MCF 10A (cell line): ENCODE results near the gene ARHGEF11. TPM values are rescaled to one million over a fixed set of nuclear protein-coding genes. Genes with fewer than 3 reads are reported as not detected.

Experiments
- BruUV-seq: library from RNA; stranded (reverse); fragments of 400-500 nt; replicated peaks from 2 replicates; lab custom pipeline; 2021; lab: Mats Ljungman, UMichigan
- CTCF ChIA-PET: fragments of 300-600 bp; sonication (Branson Sonifier 250); formaldehyde crosslinking; extraction: SDS; loops from one replicate; lab custom pipeline; 2021; ENCODE audit warnings: antibody characterized with exemption, inconsistent platforms; lab: Yijun Ruan, JAX
- POLR2A ChIA-PET: fragments of 300-600, 350-650 bp; sonication (Branson Sonifier 250); formaldehyde crosslinking; extraction: SDS; loops from one replicate; lab custom pipeline; 2020; ENCODE audit warnings: antibody characterized with exemption, inconsistent platforms; lab: Yijun Ruan, JAX
- DNase-seq: peaks from one replicate; pipeline ENCODE4 v3.0.0-alpha.2; 2018; ENCODE audit not compliant: unreplicated experiment
- H3K27ac Mint-ChIP-seq: one replicate; pipeline ENCODE4 v1.8.0; 2022; ENCODE audit warnings: mild to moderate bottlenecking, low read depth, mixed read lengths; ENCODE audit not compliant: unreplicated experiment
- H3K27me3 Mint-ChIP-seq: one replicate; pipeline ENCODE4 v1.8.0; 2022; ENCODE audit warnings: mixed read lengths; ENCODE audit not compliant: insufficient read depth, unreplicated experiment
- H3K36me3 Mint-ChIP-seq: one replicate; pipeline ENCODE4 v1.8.0; 2022; ENCODE audit warnings: mild to moderate bottlenecking, moderate library complexity, mixed read lengths; ENCODE audit not compliant: insufficient read depth, unreplicated experiment
- H3K4me1 Mint-ChIP-seq: one replicate; pipeline ENCODE4 v1.8.0; 2022; ENCODE audit warnings: mixed read lengths; ENCODE audit not compliant: insufficient read depth, unreplicated experiment
- H3K4me3 Mint-ChIP-seq: one replicate; pipeline ENCODE4 v1.8.0; 2022; ENCODE audit warnings: mild to moderate bottlenecking, moderate library complexity, mixed read lengths; ENCODE audit not compliant: unreplicated experiment
- H3K9me3 Mint-ChIP-seq: one replicate; pipeline ENCODE4 v1.8.0; 2022; ENCODE audit warnings: mixed read lengths; ENCODE audit not compliant: unreplicated experiment
- CTCF ChIP-seq: fragments of 200-600 bp; IDR thresholded peaks from one replicate; pipeline ENCODE4 v1.8.0; 2022; ENCODE audit warnings: antibody characterized with exemption, mild to moderate bottlenecking; ENCODE audit not compliant: unreplicated experiment
- intact Hi-C: fragments of 100-400 bp; cut with micrococcal nuclease; formaldehyde crosslinking; loops from 2 replicates; pipeline ENCODE4 v1.14.1; 2022
- total RNA-seq: library from RNA; stranded (reverse); gene quantifications from 2 replicates; pipeline ENCODE4 v1.2.3, GENCODE V29; 2022

The ARHGEF11 gene
- total RNA-seq, 1 experiment from 2014 or later = 34.5 TPM

GRCh38 chr1:156931974-156932710 is 113.4 kb downstream of the ARHGEF11 start:
- Mint-ChIP-seq H3K27me3 (peaks cover 42% of the 10 kb centered on the region), H3K9me3 (no peaks in the 10 kb centered on the region), H3K4me1 (peaks cover 10% of the 10 kb centered on the region), H3K27ac (no peak overlapping the region), H3K36me3 (peaks cover 16% of the 10 kb centered on the region), H3K4me3 (no peak overlapping the region)
- intact Hi-C loops = no loop called here
- BruUV-seq = no TSS peak
- ChIA-PET CTCF (interaction anchor here (0.7 to 13.9 kb wide), 9 partner anchors 9 to 242 kb away, joined by 3 to 363 read pairs (median 4); partner anchors contain the start of gene PEAR1), POLR2A (interaction anchor here (0.6 to 2.0 kb wide), 4 partner anchors 9 to 148 kb away, joined by 3 to 4 read pairs (median 3); no protein-coding TSS in a partner anchor)
- no peak for TF ChIP-seq CTCF
- no peak for DNase-seq

GRCh38 chr1:156931211-156931952 is 114.2 kb downstream of the ARHGEF11 start:
- Mint-ChIP-seq H3K4me3 (no peak overlapping the region), H3K4me1 (peaks cover 15% of the 10 kb centered on the region), H3K27me3 (peaks cover 42% of the 10 kb centered on the region), H3K36me3 (peaks cover 16% of the 10 kb centered on the region), H3K9me3 (no peaks in the 10 kb centered on the region), H3K27ac (no peak overlapping the region)
- POLR2A ChIA-PET = interaction anchor here (0.6 to 1.1 kb wide), 3 partner anchors 9 to 147 kb away, joined by 3 read pairs; no protein-coding TSS in a partner anchor
- BruUV-seq = no TSS peak
- intact Hi-C loops = no loop called here
- no peak for DNase-seq
- CTCF ChIA-PET = interaction anchor here (0.7 to 13.9 kb wide), 7 partner anchors 10 to 242 kb away, joined by 3 to 363 read pairs (median 3); partner anchors contain the start of gene PEAR1
- no peak for TF ChIP-seq CTCF

GRCh38 chr1:156930483-156930882 is 115.1 kb downstream of the ARHGEF11 start:
- Mint-ChIP-seq H3K4me1 (peaks cover 23% of the 10 kb centered on the region), H3K4me3 (no peak overlapping the region), H3K27ac (no peak overlapping the region), H3K36me3 (peaks cover 8% of the 10 kb centered on the region), H3K9me3 (no peaks in the 10 kb centered on the region), H3K27me3 (peaks cover 42% of the 10 kb centered on the region)
- ChIA-PET POLR2A (no interaction called here), CTCF (interaction anchor here (1.2 to 13.9 kb wide), 6 partner anchors 20 to 271 kb away, joined by 3 to 363 read pairs (median 42); partner anchors contain the start of gene PEAR1)
- TF ChIP-seq CTCF = no peak
- intact Hi-C loops = no loop called here
- no peak for DNase-seq
- BruUV-seq = no TSS peak
